ENCODE results near the gene GRAP2. TPM values are rescaled to one million over a fixed set of nuclear protein-coding genes. Genes with fewer than 3 reads are reported as not detected.

The GRAP2 gene
- total and polyA plus RNA-seq, 10 of the 15 experiments (the other 5 are each of a cell fraction or from before 2014, with no cell fraction given) = 3.3 to 79.1 (median 59.6) TPM

- Histone ChIP-seq H2AFZ (ENCODE audit: control insufficient read depth, low read depth, low read length) (no peak overlapping the region), H3K4me3 (no peak overlapping the region), H3K36me3 (ENCODE audit: control insufficient read depth in 2 of 2, insufficient read depth in 2 of 2, low read length in 1 of 2) (no peaks in the 10 kb centered on the region), H3K27me3 (replicated peaks in 1 of 2; ENCODE audit: control insufficient read depth in 2 of 2, insufficient read depth in 2 of 2, low read length in 1 of 2) (no peaks in the 10 kb centered on the region), H3K9me3 (replicated peaks; ENCODE audit: control insufficient read depth, insufficient read depth, low read length) (no peaks in the 10 kb centered on the region), H3K27ac (ENCODE audit: control insufficient read depth, insufficient read depth) (no peak overlapping the region), H4K20me1 (ENCODE audit: control insufficient read depth, insufficient read depth) (no peaks in the 10 kb centered on the region), H3K9ac (ENCODE audit: control insufficient read depth, insufficient read depth, low read length) (no peak overlapping the region), H3K4me1 (ENCODE audit: control insufficient read depth, insufficient read depth, low read length) (peaks cover 11% of the 10 kb centered on the region), H3K4me2 (ENCODE audit: control insufficient read depth, insufficient read depth) (no peak overlapping the region), H3K79me2 (ENCODE audit: control insufficient read depth, insufficient read depth, low read length) (no peaks in the 10 kb centered on the region)
- no peak for DNase-seq (ENCODE audit: low read depth, low spot score)
- ChIA-PET POLR2A (no interaction called here), RAD21 (ENCODE audit: unreplicated experiment) (interaction anchor here (1.2 kb wide), 1 partner anchor 40 kb away, joined by 3 read pairs; no protein-coding TSS in a partner anchor), CTCF (no interaction called here), SMC1A (ENCODE audit: uncharacterized antibody, unreplicated experiment) (no interaction called here)
- FAIRE-seq = peak; percentile 13
- WGBS (ENCODE audit: insufficient coverage, insufficient replicate concordance, low lambda C conversion rate, missing lambda C conversion rate) = 33% methylated on average over 7 of the region's 7 CpGs
- TF ChIP-seq BCL3 (IDR thresholded peaks at IDR 0.05; ENCODE audit: borderline replicate concordance, insufficient read depth, low read depth, low read length, poor library complexity, severe bottlenecking) (no peak), MEF2B (IDR thresholded peaks at IDR 0.05; ENCODE audit: partially characterized antibody, poor library complexity, severe bottlenecking) (no peak), NBN (IDR thresholded peaks at IDR 0.05) (no peak), EED (IDR thresholded peaks at IDR 0.05; ENCODE audit: low read depth) (0 out of 2 replicates have a peak, but pooled peaks have one; percentile 12)
- peak; percentile 62 for ATAC-seq
- no TSS peak for BruUV-seq (replicated peaks)
- intact Hi-C loops (cut with micrococcal nuclease; ENCODE audit: unreplicated experiment) = no loop called here
- in situ Hi-C loops (cut with MboI) = no loop called here
Observed at GRCh38 chr22:39985383-39986035, 84.6 kb downstream of the GRAP2 start.
